ENCODE results near the gene KAT2B. TPM values are rescaled to one million over a fixed set of nuclear protein-coding genes. Genes with fewer than 3 reads are reported as not detected.

KAT2B gene
- total and polyA plus RNA-seq, 2 of the 8 experiments (the other 6 are each of a cell fraction or from before 2014, with no cell fraction given): 0.24 to 0.91 TPM

DNA sequence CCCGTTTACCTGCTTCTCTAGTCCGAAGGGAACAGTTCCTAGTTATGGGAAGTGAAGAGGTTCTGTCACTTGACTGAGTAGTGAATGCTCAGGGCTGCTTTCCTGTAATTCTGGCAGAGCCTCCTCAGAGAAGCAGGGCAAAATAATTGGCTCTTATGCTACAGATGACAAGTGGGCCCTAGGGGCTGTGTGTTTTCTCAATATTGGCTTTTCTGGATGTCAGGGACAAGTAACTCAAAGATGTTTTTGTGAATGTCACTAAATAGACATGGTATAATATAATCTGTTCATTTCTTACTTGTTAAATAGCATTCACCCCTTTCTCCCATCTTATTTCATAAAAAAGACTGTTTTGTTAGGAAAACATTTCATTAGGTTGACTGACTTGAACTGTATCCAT lies 105.6 kb downstream of the KAT2B start (continued):
- TF ChIP-seq, protein P1, sequence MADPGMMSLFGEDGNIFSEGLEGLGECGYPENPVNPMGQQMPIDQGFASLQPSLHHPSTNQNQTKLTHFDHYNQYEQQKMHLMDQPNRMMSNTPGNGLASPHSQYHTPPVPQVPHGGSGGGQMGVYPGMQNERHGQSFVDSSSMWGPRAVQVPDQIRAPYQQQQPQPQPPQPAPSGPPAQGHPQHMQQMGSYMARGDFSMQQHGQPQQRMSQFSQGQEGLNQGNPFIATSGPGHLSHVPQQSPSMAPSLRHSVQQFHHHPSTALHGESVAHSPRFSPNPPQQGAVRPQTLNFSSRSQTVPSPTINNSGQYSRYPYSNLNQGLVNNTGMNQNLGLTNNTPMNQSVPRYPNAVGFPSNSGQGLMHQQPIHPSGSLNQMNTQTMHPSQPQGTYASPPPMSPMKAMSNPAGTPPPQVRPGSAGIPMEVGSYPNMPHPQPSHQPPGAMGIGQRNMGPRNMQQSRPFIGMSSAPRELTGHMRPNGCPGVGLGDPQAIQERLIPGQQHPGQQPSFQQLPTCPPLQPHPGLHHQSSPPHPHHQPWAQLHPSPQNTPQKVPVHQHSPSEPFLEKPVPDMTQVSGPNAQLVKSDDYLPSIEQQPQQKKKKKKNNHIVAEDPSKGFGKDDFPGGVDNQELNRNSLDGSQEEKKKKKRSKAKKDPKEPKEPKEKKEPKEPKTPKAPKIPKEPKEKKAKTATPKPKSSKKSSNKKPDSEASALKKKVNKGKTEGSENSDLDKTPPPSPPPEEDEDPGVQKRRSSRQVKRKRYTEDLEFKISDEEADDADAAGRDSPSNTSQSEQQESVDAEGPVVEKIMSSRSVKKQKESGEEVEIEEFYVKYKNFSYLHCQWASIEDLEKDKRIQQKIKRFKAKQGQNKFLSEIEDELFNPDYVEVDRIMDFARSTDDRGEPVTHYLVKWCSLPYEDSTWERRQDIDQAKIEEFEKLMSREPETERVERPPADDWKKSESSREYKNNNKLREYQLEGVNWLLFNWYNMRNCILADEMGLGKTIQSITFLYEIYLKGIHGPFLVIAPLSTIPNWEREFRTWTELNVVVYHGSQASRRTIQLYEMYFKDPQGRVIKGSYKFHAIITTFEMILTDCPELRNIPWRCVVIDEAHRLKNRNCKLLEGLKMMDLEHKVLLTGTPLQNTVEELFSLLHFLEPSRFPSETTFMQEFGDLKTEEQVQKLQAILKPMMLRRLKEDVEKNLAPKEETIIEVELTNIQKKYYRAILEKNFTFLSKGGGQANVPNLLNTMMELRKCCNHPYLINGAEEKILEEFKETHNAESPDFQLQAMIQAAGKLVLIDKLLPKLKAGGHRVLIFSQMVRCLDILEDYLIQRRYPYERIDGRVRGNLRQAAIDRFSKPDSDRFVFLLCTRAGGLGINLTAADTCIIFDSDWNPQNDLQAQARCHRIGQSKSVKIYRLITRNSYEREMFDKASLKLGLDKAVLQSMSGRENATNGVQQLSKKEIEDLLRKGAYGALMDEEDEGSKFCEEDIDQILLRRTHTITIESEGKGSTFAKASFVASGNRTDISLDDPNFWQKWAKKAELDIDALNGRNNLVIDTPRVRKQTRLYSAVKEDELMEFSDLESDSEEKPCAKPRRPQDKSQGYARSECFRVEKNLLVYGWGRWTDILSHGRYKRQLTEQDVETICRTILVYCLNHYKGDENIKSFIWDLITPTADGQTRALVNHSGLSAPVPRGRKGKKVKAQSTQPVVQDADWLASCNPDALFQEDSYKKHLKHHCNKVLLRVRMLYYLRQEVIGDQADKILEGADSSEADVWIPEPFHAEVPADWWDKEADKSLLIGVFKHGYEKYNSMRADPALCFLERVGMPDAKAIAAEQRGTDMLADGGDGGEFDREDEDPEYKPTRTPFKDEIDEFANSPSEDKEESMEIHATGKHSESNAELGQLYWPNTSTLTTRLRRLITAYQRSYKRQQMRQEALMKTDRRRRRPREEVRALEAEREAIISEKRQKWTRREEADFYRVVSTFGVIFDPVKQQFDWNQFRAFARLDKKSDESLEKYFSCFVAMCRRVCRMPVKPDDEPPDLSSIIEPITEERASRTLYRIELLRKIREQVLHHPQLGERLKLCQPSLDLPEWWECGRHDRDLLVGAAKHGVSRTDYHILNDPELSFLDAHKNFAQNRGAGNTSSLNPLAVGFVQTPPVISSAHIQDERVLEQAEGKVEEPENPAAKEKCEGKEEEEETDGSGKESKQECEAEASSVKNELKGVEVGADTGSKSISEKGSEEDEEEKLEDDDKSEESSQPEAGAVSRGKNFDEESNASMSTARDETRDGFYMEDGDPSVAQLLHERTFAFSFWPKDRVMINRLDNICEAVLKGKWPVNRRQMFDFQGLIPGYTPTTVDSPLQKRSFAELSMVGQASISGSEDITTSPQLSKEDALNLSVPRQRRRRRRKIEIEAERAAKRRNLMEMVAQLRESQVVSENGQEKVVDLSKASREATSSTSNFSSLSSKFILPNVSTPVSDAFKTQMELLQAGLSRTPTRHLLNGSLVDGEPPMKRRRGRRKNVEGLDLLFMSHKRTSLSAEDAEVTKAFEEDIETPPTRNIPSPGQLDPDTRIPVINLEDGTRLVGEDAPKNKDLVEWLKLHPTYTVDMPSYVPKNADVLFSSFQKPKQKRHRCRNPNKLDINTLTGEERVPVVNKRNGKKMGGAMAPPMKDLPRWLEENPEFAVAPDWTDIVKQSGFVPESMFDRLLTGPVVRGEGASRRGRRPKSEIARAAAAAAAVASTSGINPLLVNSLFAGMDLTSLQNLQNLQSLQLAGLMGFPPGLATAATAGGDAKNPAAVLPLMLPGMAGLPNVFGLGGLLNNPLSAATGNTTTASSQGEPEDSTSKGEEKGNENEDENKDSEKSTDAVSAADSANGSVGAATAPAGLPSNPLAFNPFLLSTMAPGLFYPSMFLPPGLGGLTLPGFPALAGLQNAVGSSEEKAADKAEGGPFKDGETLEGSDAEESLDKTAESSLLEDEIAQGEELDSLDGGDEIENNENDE (IDR thresholded peaks at IDR 0.05; ENCODE audit: insufficient replicate concordance, low read length): no peak
- TF ChIP-seq RBBP5 (IDR thresholded peaks at IDR 0.05; ENCODE audit: borderline replicate concordance, low read depth, low read length) (no peak), NRF1 (IDR thresholded peaks at IDR 0.05; ENCODE audit: low read depth, low read length) (no peak)
- TF ChIP-seq, protein P2, sequence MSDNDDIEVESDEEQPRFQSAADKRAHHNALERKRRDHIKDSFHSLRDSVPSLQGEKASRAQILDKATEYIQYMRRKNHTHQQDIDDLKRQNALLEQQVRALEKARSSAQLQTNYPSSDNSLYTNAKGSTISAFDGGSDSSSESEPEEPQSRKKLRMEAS (IDR thresholded peaks at IDR 0.05): no peak
